HG02981 (cell line): ENCODE measurements around the gene GALNT12.

ENCODE experiments used
- ATAC-seq: cut with Tn5 transposase; IDR thresholded peaks from one replicate; pipeline ENCODE4 v1.9.1; 2021; ENCODE audit warnings: mild to moderate bottlenecking, moderate library complexity; ENCODE audit not compliant: unreplicated experiment

Gene GALNT12

GRCh38 chr9:98855592-98855991, 48.1 kb downstream of the GALNT12 start:
- ATAC-seq: no peak

- ATAC-seq: no peak
Observed at GRCh38 chr9:98856982-98857381, 49.5 kb downstream of the GALNT12 start.

GRCh38 chr9:98859941-98860340, 52.5 kb downstream of the GALNT12 start:
- no peak for ATAC-seq

- ATAC-seq: no peak
Observed at GRCh38 chr9:98860871-98861293, 53.4 kb downstream of the GALNT12 start.

- no peak for ATAC-seq
Observed at GRCh38 chr9:98861781-98862504, 54.5 kb downstream of the GALNT12 start.

GRCh38 chr9:98862936-98863335, 55.5 kb downstream of the GALNT12 start:
- no peak for ATAC-seq

GRCh38 chr9:98864281-98865174, 57.1 kb downstream of the GALNT12 start:
- no peak for ATAC-seq

- no peak for ATAC-seq
Observed at GRCh38 chr9:98865284-98865875, 57.9 kb downstream of the GALNT12 start.

GRCh38 chr9:98866435-98867102, 59.1 kb downstream of the GALNT12 start:
- no peak for ATAC-seq

GRCh38 chr9:98867103-98867428, 59.6 kb downstream of the GALNT12 start:
- ATAC-seq: no peak

- ATAC-seq: no peak
Observed at GRCh38 chr9:98867429-98868168, 60.1 kb downstream of the GALNT12 start.

GRCh38 chr9:98869078-98869745, 61.7 kb downstream of the GALNT12 start:
- ATAC-seq: no peak

GRCh38 chr9:98869866-98870265, 62.4 kb downstream of the GALNT12 start:
- no peak for ATAC-seq

- no peak for ATAC-seq
Observed at GRCh38 chr9:98870782-98871557, 63.5 kb downstream of the GALNT12 start.

- no peak for ATAC-seq
Observed at GRCh38 chr9:98871558-98872065, 64.1 kb downstream of the GALNT12 start.

- no peak for ATAC-seq
Observed at GRCh38 chr9:98873526-98873925, 66.1 kb downstream of the GALNT12 start.

- ATAC-seq: no peak
Observed at GRCh38 chr9:98873951-98874371, 66.5 kb downstream of the GALNT12 start.

GRCh38 chr9:98874721-98875255, 67.3 kb downstream of the GALNT12 start:
- no peak for ATAC-seq

GRCh38 chr9:98875536-98875935, 68.1 kb downstream of the GALNT12 start:
- ATAC-seq: no peak
